GM20000 (cell line): ENCODE measurements around the gene AMBN.

Experiments
- DNase-seq: peaks from one replicate; pipeline ENCODE4 v3.0.0; 2012; ENCODE audit warnings: low spot score
- TF ChIP-seq, protein P1 (sequence below): IDR thresholded peaks from 2 replicates; pipeline ENCODE4 v1.5.1; 2012; ENCODE audit warnings: mild to moderate bottlenecking, control low read depth; ENCODE audit errors: extremely low read depth, missing control alignments

AMBN gene

DNA sequence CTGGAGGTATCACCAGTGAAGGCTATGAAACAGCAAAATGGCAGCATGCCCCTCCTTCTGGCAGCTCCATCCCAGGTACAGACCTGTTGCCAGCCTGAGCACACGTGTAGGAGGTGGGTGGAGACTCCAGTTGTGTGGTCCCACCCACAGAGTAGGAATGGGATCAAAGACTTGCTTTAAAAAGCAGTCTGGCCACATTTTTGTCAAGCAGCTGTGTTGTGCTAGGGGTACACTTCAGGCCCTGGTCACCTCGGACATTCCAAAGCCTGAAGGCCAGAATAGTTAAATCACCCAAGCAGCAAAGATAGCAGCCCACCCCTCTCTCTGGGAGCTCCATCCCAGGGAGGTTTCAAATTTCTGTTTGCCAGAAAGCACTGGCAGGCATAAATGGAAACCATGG, 20.3 kb upstream of the AMBN start:
- TF ChIP-seq, protein P1, sequence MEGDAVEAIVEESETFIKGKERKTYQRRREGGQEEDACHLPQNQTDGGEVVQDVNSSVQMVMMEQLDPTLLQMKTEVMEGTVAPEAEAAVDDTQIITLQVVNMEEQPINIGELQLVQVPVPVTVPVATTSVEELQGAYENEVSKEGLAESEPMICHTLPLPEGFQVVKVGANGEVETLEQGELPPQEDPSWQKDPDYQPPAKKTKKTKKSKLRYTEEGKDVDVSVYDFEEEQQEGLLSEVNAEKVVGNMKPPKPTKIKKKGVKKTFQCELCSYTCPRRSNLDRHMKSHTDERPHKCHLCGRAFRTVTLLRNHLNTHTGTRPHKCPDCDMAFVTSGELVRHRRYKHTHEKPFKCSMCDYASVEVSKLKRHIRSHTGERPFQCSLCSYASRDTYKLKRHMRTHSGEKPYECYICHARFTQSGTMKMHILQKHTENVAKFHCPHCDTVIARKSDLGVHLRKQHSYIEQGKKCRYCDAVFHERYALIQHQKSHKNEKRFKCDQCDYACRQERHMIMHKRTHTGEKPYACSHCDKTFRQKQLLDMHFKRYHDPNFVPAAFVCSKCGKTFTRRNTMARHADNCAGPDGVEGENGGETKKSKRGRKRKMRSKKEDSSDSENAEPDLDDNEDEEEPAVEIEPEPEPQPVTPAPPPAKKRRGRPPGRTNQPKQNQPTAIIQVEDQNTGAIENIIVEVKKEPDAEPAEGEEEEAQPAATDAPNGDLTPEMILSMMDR: no peak
- DNase-seq: no peak

DNA sequence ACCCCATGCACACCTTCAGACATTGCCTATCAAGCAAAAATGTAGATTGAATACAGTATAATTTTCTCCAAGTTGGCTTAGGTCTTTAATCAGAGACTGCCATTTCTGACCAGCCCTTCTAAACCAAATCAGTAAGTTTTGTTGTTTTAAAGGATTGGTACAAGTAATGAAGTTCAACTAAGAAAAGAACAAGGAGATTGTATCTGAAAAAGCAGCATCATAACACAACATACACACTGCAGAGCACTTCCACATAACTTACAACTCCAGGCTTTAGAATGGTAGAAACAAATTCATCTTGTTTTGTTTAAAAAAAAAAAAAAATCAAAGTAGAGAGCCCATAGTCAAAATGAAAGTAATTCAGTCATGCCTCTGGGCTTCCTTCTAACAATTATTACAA, 16.1 kb upstream of the AMBN start:
- TF ChIP-seq, protein P1: no peak
- DNase-seq: no peak

DNA sequence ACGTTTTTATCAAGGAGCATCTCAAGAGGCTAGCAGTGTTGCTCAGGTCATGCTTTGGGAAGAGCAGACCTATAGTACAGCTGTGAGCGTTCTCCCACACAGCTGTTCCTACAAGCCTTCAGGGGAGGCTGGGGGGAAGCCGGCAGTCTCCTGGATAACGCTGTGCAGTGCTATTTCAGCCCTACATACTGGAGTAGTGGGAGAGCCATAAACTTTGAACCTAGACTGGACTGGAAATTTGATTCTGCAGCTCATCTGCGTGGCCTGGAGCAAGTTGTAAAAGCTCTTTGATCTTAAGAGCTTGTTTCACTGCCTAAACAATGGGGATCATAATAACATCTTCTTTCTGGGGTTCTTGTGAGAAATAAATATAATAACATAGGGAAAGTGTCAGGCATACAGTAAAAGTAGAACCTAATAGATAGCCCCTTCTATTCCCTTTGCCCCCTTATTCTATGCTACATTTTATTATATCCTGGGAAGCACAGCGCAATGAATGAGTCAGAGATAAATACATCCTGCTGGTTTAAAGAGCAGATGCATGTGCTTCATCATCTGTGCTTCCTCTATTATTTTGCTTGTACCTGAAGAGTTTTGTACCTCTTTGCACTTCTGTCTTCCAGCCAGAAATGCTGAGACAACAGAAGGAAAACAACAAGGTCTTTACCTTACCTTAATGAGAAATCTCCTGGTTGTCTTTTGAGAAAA, 14.7 kb upstream of the AMBN start:
- TF ChIP-seq, protein P1: no peak
- no peak for DNase-seq

GRCh38 chr4:70581980-70582379, 10.1 kb upstream of the AMBN start:
- no peak for DNase-seq
- TF ChIP-seq, protein P1: no peak

DNA sequence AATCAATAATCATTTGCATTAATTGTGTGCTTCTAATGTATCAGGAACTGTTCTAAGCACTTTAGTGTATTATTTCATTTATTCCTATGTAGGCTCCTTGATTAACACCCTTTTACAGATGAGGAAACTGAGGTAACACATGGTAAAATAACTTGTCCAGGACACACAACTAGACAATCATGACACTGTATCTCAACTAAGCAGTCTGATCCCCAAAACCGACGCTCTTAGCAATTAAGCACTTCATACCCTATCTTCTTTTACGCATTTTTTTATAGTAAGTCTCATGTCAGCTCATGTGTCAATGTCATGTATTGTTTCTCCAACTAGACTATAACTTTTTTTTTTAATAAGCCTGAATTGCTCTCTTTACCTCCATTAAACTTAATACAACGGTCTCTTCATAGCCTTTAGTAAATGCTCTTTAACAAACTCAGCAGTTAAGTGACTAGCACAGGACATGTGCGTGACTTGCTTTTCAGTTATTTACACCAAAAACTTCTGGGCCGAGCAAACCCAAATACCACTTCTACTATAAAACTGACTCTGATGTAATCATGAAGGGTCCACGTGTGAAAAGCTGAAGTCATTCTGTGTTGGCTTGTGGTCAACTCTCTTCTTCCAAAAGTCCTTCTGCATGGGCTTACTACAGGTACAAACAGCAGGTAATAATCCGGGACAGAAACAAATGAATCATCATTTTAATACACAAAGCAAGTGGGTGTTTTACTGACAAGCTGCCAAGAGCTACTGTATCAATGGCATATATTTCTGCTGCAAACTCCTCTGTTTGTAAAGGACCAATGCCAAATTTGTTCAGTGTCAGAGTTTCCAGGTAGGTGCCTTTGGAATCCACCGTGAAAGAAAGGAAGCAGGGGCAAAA, 7.9 kb upstream of the AMBN start:
- TF ChIP-seq, protein P1: no peak
- no peak for DNase-seq

GRCh38 chr4:70586841-70587240, 5.2 kb upstream of the AMBN start:
- TF ChIP-seq, protein P1: no peak
- no peak for DNase-seq

DNA sequence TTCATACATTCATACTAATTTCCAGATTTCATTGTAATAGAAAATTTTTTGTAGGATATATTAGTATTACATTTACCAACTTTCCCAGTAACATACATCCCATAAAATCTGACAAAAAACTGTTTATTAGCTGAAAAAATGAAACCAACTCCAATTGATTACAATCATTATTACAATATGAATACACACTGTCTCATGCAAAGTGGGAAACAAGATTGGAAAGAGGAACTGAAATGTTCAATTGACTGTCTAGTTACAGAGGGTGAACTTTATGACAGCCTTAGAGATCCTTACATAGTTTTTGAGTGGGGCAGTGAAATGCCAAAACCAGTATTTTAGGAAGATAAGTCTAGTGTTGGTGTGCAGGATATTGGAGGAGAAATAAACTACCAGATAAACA, 2.3 kb upstream of the AMBN start:
- TF ChIP-seq, protein P1: no peak
- DNase-seq: peak; percentile 39
